ENCODE measurements around the gene SH3GLB1. TPM values are rescaled to one million over a fixed set of nuclear protein-coding genes. Genes with fewer than 3 reads are reported as not detected.

The SH3GLB1 gene
- total and polyA plus RNA-seq, 7 donors = 68.8 to 315 (median 158) TPM

- ATAC-seq (peak; percentile 33 to 74 (median 67)), DNase-seq (no peak)
- Histone ChIP-seq H3K27ac (peak overlapping the region; percentile 99), H3K4me1 (peaks cover 98% of the 10 kb centered on the region), H3K9me3 (no peaks in the 10 kb centered on the region), H3K36me3 (ENCODE audit: insufficient read depth in 1 of 2, low read depth in 1 of 2) (peaks cover 0 to 35% of the 10 kb centered on the region in 2 donors), H3K4me3 (peak overlapping the region; percentile 33), H3K27me3 (ENCODE audit: insufficient read depth in 3 of 3, low read length in 2 of 3) (no peaks in the 10 kb centered on the region)
- intact Hi-C loops (cut with DNase I) = no loop called here
- WGBS, 3 donors = 21 to 33% (median 23%) methylated on average over 3 of the region's 3 CpGs
- TF ChIP-seq CTCF (IDR thresholded peaks at IDR 0.05) = no peak
These were observed 10.3 kb downstream of the SH3GLB1 start for GRCh38 chr1:86714561-86715244.

GRCh38 chr1:86718786-86719185 lies 14.4 kb downstream of the SH3GLB1 start:
- no peaks in the 10 kb centered on the region for H3K27me3 ChIP-seq (ENCODE audit: insufficient read depth in 3 of 3, low read length in 2 of 3)
- no peaks in the 10 kb centered on the region for H3K9me3 ChIP-seq
- peaks cover 0 to 75% of the 10 kb centered on the region in 2 donors for H3K36me3 ChIP-seq (ENCODE audit: insufficient read depth in 1 of 2, low read depth in 1 of 2)
- intact Hi-C loops (cut with DNase I) = no loop called here
- no peak for DNase-seq
- H3K4me3 ChIP-seq = peak overlapping the region; percentile 41
- H3K27ac ChIP-seq = peak overlapping the region; percentile 99
- WGBS, 3 donors = 29 to 48% (median 33%) methylated on average over 2 of the region's 2 CpGs
- peaks cover 83% of the 10 kb centered on the region for H3K4me1 ChIP-seq
- ATAC-seq = peak; percentile 38 to 70 (median 62)
- TF ChIP-seq CTCF (IDR thresholded peaks at IDR 0.05) = no peak

GRCh38 chr1:86731416-86731815 lies 27.0 kb downstream of the SH3GLB1 start:
- peak in 1 of 4 donors; percentile 22 for ATAC-seq
- H3K36me3 ChIP-seq (ENCODE audit: insufficient read depth in 1 of 2, low read depth in 1 of 2) = peaks cover 8 to 94% of the 10 kb centered on the region in 2 donors
- no peak overlapping the region for H3K4me3 ChIP-seq
- WGBS, 3 donors = 90 to 94% (median 91%) methylated on average over 1 of the region's 1 CpG
- no peaks in the 10 kb centered on the region for H3K27me3 ChIP-seq (ENCODE audit: insufficient read depth in 3 of 3, low read length in 2 of 3)
- TF ChIP-seq CTCF (IDR thresholded peaks at IDR 0.05) = no peak
- no peak overlapping the region for H3K27ac ChIP-seq
- no peaks in the 10 kb centered on the region for H3K4me1 ChIP-seq
- intact Hi-C loops (cut with DNase I) = no loop called here
- no peaks in the 10 kb centered on the region for H3K9me3 ChIP-seq
- no peak for DNase-seq

DNA sequence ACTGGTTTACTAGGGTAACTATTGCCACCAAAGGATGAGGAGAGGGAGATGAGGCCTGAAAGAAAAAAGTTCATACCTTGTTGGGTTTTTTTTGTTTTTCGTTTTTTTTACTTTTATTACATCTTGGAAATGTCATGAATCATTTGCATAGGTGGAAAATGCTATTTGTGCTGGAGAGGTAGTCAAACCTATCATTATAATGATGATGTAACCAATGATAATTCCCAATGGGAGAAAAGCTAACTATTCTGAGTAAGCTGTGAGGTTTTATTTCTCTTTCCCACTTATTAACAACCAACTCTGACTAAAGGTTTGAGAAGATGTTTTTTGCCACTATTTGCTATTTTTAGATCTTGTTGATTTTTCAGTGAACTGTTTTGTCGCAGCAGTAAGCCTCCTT lies 29.0 kb downstream of the SH3GLB1 start:
- intact Hi-C loops (cut with DNase I) = no loop called here
- H3K27me3 ChIP-seq (ENCODE audit: insufficient read depth in 3 of 3, low read length in 2 of 3) = no peaks in the 10 kb centered on the region
- peaks cover 8 to 94% of the 10 kb centered on the region in 2 donors for H3K36me3 ChIP-seq (ENCODE audit: insufficient read depth in 1 of 2, low read depth in 1 of 2)
- H3K4me3 ChIP-seq = no peak overlapping the region
- ATAC-seq = no peak
- H3K27ac ChIP-seq = no peak overlapping the region
- TF ChIP-seq CTCF (IDR thresholded peaks at IDR 0.05) = no peak
- DNase-seq = no peak
- WGBS, 3 donors = 23 to 45% (median 31%) methylated on average over 2 of the region's 2 CpGs
- H3K9me3 ChIP-seq = no peaks in the 10 kb centered on the region
- no peaks in the 10 kb centered on the region for H3K4me1 ChIP-seq
